ENCODE measurements around the gene FBXO10.

FBXO10 gene

GRCh38 chr9:37575921-37576721 lies at the start of gene FBXO10:
TSS of gene FBXO10 (minus strand) at chr9:37576380. CDS start at chr9:37541768, 34,612 bp downstream.
- Histone ChIP-seq H3K4me1 (peaks cover 21% of the 10 kb centered on the region), H3K36me3 (replicated peaks) (peaks cover 28% of the 10 kb centered on the region), H3K27me3 (ENCODE audit: low read depth) (no peaks in the 10 kb centered on the region), H3K9me3 (no peaks in the 10 kb centered on the region), H3K4me3 (no peak within 1 kb of the TSS)
- in situ Hi-C loops (cut with MboI; ENCODE audit: low sequenced_read_pairs) = no loop called here
- no peak for DNase-seq (ENCODE audit: low spot score in 2 of 2)

- Histone ChIP-seq H3K4me1 (no peaks in the 10 kb centered on the region), H3K36me3 (replicated peaks) (no peaks in the 10 kb centered on the region), H3K4me3 (no peak overlapping the region), H3K27me3 (ENCODE audit: low read depth) (no peaks in the 10 kb centered on the region), H3K9me3 (no peaks in the 10 kb centered on the region)
- DNase-seq (ENCODE audit: low spot score in 2 of 2) = no peak
- in situ Hi-C loops (cut with MboI; ENCODE audit: low sequenced_read_pairs) = no loop called here
Measured at GRCh38 chr9:37625758-37626147, 49.6 kb upstream of the FBXO10 start.

GRCh38 chr9:37625036-37625757 lies 49.0 kb upstream of the FBXO10 start:
- no peaks in the 10 kb centered on the region for H3K9me3 ChIP-seq
- in situ Hi-C loops (cut with MboI; ENCODE audit: low sequenced_read_pairs) = no loop called here
- DNase-seq (ENCODE audit: low spot score in 2 of 2) = no peak

GRCh38 chr9:37624073-37624472 lies 47.9 kb upstream of the FBXO10 start:
- H3K9me3 ChIP-seq = no peaks in the 10 kb centered on the region
- H3K27me3 ChIP-seq (ENCODE audit: low read depth) = no peaks in the 10 kb centered on the region
- no peak overlapping the region for H3K4me3 ChIP-seq
- no peak for DNase-seq (ENCODE audit: low spot score in 2 of 2)
- no peaks in the 10 kb centered on the region for H3K4me1 ChIP-seq
- in situ Hi-C loops (cut with MboI; ENCODE audit: low sequenced_read_pairs) = no loop called here
- no peaks in the 10 kb centered on the region for H3K36me3 ChIP-seq (replicated peaks)

More at GRCh38 chr9:37625036-37625757, 49.0 kb upstream of the FBXO10 start:
- no peaks in the 10 kb centered on the region for H3K36me3 ChIP-seq (replicated peaks)
- H3K4me1 ChIP-seq = no peaks in the 10 kb centered on the region
- no peaks in the 10 kb centered on the region for H3K27me3 ChIP-seq (ENCODE audit: low read depth)
- no peak overlapping the region for H3K4me3 ChIP-seq

- H3K4me3 ChIP-seq = no peak overlapping the region
- no peaks in the 10 kb centered on the region for H3K36me3 ChIP-seq (replicated peaks)
- no peaks in the 10 kb centered on the region for H3K4me1 ChIP-seq
- no peaks in the 10 kb centered on the region for H3K9me3 ChIP-seq
- in situ Hi-C loops (cut with MboI; ENCODE audit: low sequenced_read_pairs) = no loop called here
- DNase-seq (ENCODE audit: low spot score in 2 of 2) = no peak
- no peaks in the 10 kb centered on the region for H3K27me3 ChIP-seq (ENCODE audit: low read depth)
Measured at GRCh38 chr9:37623267-37623666, 47.1 kb upstream of the FBXO10 start.

GRCh38 chr9:37622462-37622861 lies 46.3 kb upstream of the FBXO10 start:
- Histone ChIP-seq H3K36me3 (replicated peaks) (no peaks in the 10 kb centered on the region), H3K27me3 (ENCODE audit: low read depth) (no peaks in the 10 kb centered on the region), H3K9me3 (no peaks in the 10 kb centered on the region), H3K4me3 (no peak overlapping the region), H3K4me1 (no peaks in the 10 kb centered on the region; the same call in 1 of the 2 replicates)
- no peak for DNase-seq (ENCODE audit: low spot score in 2 of 2)
- in situ Hi-C loops (cut with MboI; ENCODE audit: low sequenced_read_pairs) = no loop called here

- Histone ChIP-seq H3K4me3 (no peak overlapping the region), H3K36me3 (replicated peaks) (no peaks in the 10 kb centered on the region), H3K27me3 (ENCODE audit: low read depth) (no peaks in the 10 kb centered on the region), H3K4me1 (no peaks in the 10 kb centered on the region; the same call in 1 of the 2 replicates), H3K9me3 (no peaks in the 10 kb centered on the region)
- in situ Hi-C loops (cut with MboI; ENCODE audit: low sequenced_read_pairs) = no loop called here
- no peak for DNase-seq (ENCODE audit: low spot score in 2 of 2)
Measured at GRCh38 chr9:37621273-37622121, 45.3 kb upstream of the FBXO10 start.

- Histone ChIP-seq H3K4me1 (no peaks in the 10 kb centered on the region; the same call in 1 of the 2 replicates), H3K27me3 (ENCODE audit: low read depth) (no peaks in the 10 kb centered on the region), H3K4me3 (no peak overlapping the region), H3K9me3 (no peaks in the 10 kb centered on the region), H3K36me3 (replicated peaks) (no peaks in the 10 kb centered on the region)
- no peak for DNase-seq (ENCODE audit: low spot score in 2 of 2)
- in situ Hi-C loops (cut with MboI; ENCODE audit: low sequenced_read_pairs) = no loop called here
Measured at GRCh38 chr9:37620396-37620795, 44.2 kb upstream of the FBXO10 start.

- H3K27me3 ChIP-seq (ENCODE audit: low read depth) = no peaks in the 10 kb centered on the region
- no peaks in the 10 kb centered on the region for H3K9me3 ChIP-seq
- DNase-seq (ENCODE audit: low spot score in 2 of 2) = no peak
- H3K36me3 ChIP-seq (replicated peaks) = no peaks in the 10 kb centered on the region
- in situ Hi-C loops (cut with MboI; ENCODE audit: low sequenced_read_pairs) = no loop called here
- H3K4me3 ChIP-seq = no peak overlapping the region
- H3K4me1 ChIP-seq = no peaks in the 10 kb centered on the region; the same call in 1 of the 2 replicates
Measured at GRCh38 chr9:37619806-37620205, 43.6 kb upstream of the FBXO10 start.

GRCh38 chr9:37618817-37619216 lies 42.6 kb upstream of the FBXO10 start:
- no peaks in the 10 kb centered on the region for H3K9me3 ChIP-seq
- H3K4me1 ChIP-seq = no peaks in the 10 kb centered on the region; the same call in 1 of the 2 replicates
- H3K4me3 ChIP-seq = no peak overlapping the region
- no peaks in the 10 kb centered on the region for H3K36me3 ChIP-seq (replicated peaks)
- H3K27me3 ChIP-seq (ENCODE audit: low read depth) = no peaks in the 10 kb centered on the region
- no peak for DNase-seq (ENCODE audit: low spot score in 2 of 2)
- in situ Hi-C loops (cut with MboI; ENCODE audit: low sequenced_read_pairs) = no loop called here

- no peaks in the 10 kb centered on the region; the same call in 1 of the 2 replicates for H3K4me1 ChIP-seq
- H3K4me3 ChIP-seq = no peak overlapping the region
- H3K27me3 ChIP-seq (ENCODE audit: low read depth) = no peaks in the 10 kb centered on the region
- no peaks in the 10 kb centered on the region for H3K9me3 ChIP-seq
- H3K36me3 ChIP-seq (replicated peaks) = no peaks in the 10 kb centered on the region
- DNase-seq (ENCODE audit: low spot score in 2 of 2) = no peak
- in situ Hi-C loops (cut with MboI; ENCODE audit: low sequenced_read_pairs) = no loop called here
Measured at GRCh38 chr9:37617832-37618231, 41.7 kb upstream of the FBXO10 start.

GRCh38 chr9:37617161-37617560 lies 41.0 kb upstream of the FBXO10 start:
- H3K4me3 ChIP-seq = no peak overlapping the region
- in situ Hi-C loops (cut with MboI; ENCODE audit: low sequenced_read_pairs) = no loop called here

GRCh38 chr9:37611961-37612360 lies 35.8 kb upstream of the FBXO10 start:
- Histone ChIP-seq H3K4me3 (no peak overlapping the region), H3K27me3 (ENCODE audit: low read depth) (peaks cover 3% of the 10 kb centered on the region; the same call in 1 of the 2 replicates), H3K9me3 (no peaks in the 10 kb centered on the region), H3K36me3 (replicated peaks) (no peaks in the 10 kb centered on the region), H3K4me1 (peaks cover 17% of the 10 kb centered on the region)
- no peak for DNase-seq (ENCODE audit: low spot score in 2 of 2)
- in situ Hi-C loops (cut with MboI; ENCODE audit: low sequenced_read_pairs) = no loop called here

More at GRCh38 chr9:37617161-37617560, 41.0 kb upstream of the FBXO10 start:
- Histone ChIP-seq H3K27me3 (ENCODE audit: low read depth) (no peaks in the 10 kb centered on the region), H3K9me3 (no peaks in the 10 kb centered on the region), H3K36me3 (replicated peaks) (no peaks in the 10 kb centered on the region), H3K4me1 (no peaks in the 10 kb centered on the region; the same call in 1 of the 2 replicates)
- DNase-seq (ENCODE audit: low spot score in 2 of 2) = no peak
